DOHH2 (cell line): Measurements from ENCODE around the gene HEXIM1.

ENCODE experiments used
- EZH2phosphoT487 ChIP-seq: fragments of 200-600 bp; sonication (generic); IDR thresholded peaks from 2 replicates; pipeline ENCODE4 v1.6.1; 2017; ENCODE audit warnings: borderline replicate concordance, mild to moderate bottlenecking, antibody characterized with exemption, low read length, moderate library complexity, mixed read lengths
- TF ChIP-seq, protein P1 (sequence below): fragments of 200-600 bp; sonication (generic); IDR thresholded peaks from one replicate; pipeline ENCODE4 v1.5.1; 2014; ENCODE audit warnings: antibody characterized with exemption, mild to moderate bottlenecking, low read depth, low read length; ENCODE audit not compliant: poor library complexity, severe bottlenecking

DNA sequence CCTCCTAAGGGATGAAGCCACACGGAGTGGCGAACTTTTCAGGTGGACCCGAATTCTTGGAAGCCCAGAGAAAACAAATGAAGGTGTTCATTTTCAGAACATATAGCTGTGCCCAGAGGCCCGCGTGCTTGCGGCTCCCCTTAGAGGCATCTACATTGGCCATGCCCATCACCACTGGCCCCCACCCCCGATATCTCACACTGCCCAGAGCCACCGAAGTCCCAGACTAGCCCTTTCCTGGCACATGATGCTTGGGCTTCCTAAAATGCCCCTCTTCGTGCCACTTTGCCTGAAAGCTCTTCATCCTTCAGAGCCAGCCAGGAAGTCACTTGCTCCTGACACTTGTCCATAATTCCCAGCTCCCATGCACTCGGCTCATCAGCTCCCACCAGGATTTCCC is 2.1 kb upstream of the HEXIM1 start:
- TF ChIP-seq, protein P1, sequence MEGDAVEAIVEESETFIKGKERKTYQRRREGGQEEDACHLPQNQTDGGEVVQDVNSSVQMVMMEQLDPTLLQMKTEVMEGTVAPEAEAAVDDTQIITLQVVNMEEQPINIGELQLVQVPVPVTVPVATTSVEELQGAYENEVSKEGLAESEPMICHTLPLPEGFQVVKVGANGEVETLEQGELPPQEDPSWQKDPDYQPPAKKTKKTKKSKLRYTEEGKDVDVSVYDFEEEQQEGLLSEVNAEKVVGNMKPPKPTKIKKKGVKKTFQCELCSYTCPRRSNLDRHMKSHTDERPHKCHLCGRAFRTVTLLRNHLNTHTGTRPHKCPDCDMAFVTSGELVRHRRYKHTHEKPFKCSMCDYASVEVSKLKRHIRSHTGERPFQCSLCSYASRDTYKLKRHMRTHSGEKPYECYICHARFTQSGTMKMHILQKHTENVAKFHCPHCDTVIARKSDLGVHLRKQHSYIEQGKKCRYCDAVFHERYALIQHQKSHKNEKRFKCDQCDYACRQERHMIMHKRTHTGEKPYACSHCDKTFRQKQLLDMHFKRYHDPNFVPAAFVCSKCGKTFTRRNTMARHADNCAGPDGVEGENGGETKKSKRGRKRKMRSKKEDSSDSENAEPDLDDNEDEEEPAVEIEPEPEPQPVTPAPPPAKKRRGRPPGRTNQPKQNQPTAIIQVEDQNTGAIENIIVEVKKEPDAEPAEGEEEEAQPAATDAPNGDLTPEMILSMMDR = no peak
- TF ChIP-seq EZH2phosphoT487 = no peak
